ENCODE results near the gene NSF.
"Not testable (repeated sequence)": the region's sequence is repeated elsewhere in the genome, so short reads cannot be mapped to it uniquely, and the experiment has no call there.

The NSF gene

DNA sequence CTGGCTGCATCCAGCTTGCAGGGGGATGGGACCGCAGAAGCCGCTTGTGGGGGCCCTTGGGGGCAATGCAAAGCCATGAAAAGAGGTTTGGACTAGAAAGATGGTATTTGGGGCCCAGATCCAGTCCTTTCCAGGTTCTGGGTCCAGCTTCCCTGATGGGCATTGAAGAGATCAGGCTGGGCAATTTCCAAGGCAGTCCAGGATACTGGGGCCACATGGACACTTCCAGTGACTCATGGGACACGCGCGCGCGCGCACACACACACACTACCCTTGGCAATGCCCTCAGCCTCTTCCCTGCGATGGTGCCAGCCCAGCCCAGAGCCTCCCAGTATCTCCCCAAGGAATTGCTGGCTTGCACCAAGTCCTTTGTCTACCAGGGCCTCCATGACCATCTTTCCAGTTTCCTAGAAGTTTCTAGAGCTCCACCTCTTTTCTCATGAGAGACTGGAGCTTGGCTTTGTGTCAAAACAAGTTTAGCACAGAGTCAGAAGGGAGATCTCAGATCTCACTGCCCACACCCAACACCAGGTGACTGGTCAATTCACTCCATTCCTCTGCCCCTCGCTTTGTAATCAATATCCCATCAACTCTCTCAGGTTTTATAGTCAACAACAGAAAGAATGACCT is 183.8 kb downstream of the NSF start:
- DNase-seq (ENCODE audit: low spot score) = no peak

DNA sequence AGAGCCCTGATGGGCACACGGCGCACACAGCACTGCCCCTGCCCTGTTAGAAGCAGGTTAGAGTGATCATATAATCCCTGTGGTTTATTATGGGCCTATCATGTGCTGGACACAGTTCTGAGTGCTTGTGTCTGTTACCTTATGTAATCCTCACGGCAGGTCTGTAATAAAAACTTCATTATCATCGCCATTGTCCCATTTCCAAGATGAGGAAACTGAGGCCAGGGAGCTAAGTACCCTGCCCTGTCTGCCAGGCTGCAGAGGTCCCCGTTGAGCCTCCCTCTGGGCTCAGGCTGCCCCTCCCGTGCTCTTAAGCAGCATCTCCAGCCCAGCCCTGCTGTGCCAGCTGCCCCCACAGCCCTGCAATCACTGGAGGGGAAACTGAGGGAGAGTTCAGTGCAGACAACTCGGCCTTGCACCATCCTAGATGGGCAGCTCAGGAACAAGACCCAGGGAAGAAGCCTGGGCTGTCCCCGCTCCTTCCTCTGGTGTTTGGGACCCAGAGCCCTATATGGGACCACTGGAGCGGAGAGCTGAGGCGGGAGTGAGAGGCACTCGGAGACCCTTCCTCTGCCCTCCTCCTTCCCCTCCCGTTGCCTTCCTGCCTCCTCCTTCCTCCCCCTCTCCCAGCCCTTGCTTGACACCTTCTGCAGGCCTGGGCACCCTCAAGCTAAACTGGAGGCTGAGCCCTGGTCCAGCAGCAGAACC is 186.0 kb downstream of the NSF start:
- DNase-seq (ENCODE audit: low spot score) = no peak

DNA sequence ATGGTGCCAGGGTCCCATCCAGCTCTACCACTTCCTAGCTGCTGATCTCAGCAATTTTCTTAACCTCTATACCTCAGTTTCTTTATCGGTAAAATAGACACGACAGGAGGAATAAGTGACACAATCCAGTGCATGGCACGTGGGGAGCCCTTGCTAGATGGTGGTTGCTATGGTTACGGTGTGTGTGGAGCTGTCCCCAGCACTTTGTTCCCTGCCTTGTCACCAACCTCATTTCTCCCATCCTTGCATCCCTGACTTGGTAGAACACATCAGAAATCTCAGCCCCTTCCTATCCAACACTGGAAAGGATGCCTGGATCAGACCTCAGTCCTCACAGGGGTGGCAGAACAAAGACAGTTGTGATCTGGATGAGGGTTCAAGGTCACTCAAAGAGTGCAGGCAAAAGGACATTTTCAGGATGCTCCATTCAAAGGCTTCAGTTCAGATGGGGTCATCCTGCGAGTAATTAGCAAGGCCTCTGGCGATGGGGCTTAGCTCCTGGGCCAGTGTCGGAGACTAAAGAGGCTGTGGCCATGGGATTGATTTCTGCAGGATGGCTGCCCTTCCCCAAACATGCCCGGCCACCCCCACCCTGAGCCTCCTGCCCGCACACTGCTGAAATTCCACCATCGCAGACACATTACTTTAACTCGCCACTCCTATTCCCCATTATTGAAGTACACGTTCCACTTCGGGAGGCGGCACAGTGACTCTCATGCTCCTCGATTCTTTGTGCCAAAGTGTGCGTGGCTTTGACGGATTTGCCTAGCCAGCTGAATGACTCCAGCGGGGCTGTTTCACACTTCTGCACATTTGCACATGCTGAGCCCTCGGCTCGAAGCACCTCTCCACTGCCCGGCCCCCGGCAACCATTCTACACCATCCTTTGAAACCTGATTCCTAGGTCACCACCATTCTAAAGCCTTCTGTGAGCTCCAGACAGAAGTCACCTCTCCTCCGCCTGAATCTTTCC is 187.8 kb downstream of the NSF start:
- no peak for DNase-seq (ENCODE audit: low spot score)

DNA sequence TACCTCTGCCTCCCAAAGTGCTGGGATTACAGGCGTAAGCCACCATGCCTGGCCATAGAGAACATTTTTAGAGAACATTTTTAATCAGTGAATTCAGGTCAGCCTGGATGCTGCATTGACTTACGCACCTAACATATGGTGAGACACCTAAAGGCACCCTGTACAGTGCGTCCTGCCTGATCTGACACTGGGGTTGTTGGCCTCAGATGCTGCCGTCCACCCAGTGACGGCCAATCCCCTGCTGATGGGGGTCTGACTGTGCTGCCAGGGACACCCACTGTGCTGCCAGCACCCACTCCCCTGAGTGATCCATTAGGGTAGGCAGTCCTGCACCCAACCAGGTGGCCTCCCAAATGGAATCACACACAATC is 189.5 kb downstream of the NSF start:
- DNase-seq (ENCODE audit: low spot score) = no peak

DNA sequence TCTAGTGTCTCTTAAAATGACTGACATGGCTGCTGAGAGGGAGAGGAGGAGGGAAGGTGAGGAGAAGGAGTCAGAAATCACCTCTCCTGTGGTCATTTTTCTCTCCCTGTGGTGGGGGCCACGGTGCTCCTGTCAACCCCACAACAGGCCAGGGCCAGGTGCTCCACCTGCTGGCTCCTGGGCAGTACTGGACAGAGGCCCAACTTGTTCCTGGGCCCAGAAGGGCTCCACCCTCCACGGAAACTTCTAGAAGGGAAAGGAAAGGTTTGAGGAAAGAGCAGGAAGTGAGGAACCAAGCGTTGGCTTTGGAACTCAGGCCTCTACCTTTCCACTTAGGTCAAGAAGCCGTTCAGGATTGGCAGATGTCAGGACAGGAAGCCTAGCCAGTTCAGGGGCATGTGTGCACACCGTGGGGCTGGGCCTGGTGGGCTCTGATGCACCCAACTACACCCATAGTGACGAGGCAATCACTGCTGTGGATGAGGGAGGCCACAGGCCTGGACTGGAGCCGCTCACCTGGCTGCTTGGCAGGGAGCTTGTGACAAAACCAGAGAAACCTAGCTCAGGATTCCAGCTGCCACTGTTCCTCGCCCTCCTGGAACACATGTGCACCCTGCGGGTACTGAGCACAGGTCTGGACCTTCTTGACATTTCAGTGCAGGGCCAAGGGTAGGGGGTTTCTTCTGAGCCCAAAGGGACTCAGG is 191.9 kb downstream of the NSF start:
- DNase-seq (ENCODE audit: low spot score) = peak; percentile 28

DNA sequence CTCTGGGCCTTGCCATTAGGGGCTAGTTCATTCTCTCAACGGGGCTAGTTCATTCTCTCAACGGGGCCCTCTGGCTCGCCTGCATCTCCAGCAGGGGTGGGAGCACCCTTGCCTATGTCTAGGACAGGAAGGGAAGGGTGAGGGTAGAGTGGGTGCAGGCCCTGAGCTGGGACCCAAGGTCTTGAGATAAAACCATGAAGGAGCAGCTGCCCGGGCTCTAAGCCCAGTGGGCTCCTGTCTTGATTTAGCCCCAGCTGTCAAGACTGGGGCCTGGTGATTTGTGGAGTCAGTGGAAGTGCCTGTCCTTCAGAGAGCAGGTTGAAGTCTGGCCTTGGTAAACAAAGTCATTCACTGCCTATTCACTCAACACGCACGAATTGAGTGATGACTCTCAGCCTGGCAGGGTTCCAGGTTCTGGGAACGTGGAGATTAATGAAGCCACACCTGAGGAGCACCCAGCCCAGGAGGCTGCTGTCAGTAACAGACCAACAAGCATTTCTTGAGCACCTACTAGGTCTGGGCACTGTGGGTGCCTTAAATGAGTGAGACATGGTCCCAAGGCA is 192.6 kb downstream of the NSF start:
- DNase-seq (ENCODE audit: low spot score) = no peak

DNA sequence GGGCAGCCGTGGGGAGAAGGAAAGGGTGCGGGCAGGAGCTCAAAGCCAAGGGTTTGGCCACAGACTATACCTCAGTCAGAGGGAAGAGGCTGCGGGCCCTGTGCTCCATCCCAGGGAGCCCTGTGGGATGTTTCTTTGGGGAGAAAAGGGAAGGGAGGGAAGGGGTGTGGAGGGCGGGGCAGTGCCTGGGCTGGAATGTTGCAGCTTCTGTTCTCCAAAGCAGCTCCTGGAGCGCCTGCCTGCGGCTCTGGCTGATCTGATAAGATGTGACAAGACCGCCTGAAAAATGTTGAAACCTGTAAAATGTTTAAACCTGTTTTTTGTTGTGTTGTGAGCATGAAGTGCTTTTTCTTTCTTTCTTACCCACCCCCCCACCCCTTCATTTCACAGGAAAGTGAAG is 195.2 kb downstream of the NSF start:
- DNase-seq (ENCODE audit: low spot score) = no peak

DNA sequence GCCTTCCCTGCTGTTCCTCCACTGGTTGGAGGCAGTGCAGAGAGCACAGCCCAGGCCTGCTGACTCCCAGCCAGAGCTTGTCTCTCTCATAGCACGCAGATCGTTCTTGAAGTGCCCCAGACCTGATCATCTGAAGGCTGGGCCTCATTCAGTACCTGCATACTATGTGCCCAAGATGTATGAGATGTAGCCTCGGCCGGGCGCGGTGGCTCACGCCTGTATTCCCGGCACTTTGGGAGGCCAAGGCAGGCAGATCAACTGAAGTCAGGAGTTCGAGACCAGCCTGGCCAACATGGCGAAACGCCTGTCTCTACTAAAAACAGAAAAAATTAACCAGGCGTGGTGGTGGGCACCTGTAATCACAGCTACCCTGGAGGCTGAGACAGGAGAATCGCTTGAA is 197.0 kb downstream of the NSF start:
- DNase-seq (ENCODE audit: low spot score) = no peak

DNA sequence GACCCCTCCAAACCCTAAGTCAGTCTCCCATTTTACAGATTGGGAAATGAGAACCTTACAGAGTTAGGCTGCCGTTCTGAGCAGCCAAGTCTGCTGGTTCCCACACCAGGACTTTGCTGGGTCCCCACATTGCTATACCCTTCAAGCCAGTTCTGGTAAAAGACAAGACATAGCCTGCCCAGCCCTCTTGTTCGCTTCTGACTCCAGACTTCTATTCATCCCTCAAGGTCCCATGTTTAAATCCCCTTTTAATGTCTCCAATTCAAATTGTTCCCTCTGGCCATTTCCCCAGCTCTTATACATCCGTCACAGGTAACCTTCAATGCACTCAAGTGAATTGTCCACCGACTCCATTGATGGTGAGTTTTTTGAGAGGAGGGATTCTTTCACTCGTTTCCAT is 197.8 kb downstream of the NSF start:
- DNase-seq (ENCODE audit: low spot score) = no peak

DNA sequence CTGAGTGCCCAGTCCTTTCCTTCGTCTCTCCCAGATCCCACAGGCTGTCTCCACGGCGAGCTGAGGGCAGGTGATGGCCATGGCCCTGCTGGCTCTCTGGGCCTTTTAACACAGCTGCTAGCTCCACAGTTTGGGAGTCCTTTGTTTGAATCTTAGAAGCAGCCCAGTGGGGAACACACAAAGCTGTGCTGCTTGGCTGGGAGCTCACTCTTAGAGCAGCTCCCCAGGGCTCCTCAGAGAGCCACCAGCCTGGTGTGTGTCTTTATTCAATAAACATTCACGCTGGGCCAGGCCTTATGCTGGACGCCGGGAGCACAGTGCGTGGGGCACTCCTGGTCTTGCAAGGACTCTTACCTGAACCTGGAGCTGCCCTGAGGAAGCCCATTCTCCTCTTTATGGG is 198.3 kb downstream of the NSF start:
- no peak for DNase-seq (ENCODE audit: low spot score)

DNA sequence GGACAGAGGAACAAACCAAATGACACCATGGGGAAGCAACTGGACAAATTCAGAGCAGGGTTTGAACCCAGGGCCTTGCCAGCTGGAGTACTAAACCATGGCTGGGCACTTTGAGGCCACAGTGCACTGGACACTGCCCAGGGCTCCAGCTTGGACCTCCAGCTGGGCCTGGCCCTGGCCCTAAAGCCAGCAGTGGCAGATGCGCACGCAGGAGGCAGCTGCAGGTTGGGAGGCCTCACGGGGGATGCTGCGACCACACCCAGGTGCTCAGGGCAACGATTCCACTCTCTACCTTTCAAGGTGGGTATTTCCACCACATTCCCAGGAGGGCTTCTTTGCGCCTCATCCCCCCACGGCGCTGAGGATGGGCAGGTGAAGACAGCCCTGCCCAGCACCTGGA is 199.1 kb downstream of the NSF start:
- no peak for DNase-seq (ENCODE audit: low spot score)

DNA sequence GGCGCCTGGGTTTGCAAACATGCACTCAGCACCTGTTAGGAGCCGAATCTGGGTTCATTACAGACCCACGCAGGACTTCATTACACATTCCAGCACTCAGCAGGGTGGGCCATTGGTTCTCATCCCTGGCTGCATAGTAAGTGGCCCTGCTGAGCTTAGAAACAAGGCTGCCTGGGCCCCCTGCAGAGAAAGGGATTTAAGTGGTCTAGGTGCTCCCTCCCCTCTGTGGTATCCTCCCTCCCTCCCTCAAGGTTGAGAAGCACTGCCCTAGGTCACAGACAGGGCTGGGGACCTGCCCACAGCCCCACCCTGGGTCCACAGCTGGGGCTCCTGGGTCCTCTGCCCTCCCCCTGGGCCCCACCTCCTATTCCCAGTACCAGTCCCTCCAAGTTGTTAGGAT is 199.7 kb downstream of the NSF start:
- no peak for DNase-seq (ENCODE audit: low spot score)

DNA sequence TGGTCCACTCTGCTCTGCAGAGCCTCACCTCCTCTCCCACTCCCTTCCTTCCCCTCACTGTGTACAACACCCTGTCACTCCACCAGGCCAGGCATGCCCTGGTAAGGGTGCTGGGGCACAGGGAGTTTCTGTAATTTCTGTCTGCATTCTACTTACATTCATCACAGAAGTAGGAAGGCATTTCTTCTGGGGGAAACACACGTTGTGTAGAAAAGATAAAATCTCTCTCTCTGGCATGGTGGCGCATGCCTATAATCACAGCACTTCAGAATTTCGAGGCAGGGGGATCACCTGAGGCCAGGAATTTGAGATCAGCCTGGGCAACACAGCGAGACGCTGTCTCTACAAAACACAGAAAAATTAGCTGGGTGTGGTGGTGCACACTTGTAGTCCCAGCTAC is 201.1 kb downstream of the NSF start:
- no peak for DNase-seq (ENCODE audit: low spot score)

DNA sequence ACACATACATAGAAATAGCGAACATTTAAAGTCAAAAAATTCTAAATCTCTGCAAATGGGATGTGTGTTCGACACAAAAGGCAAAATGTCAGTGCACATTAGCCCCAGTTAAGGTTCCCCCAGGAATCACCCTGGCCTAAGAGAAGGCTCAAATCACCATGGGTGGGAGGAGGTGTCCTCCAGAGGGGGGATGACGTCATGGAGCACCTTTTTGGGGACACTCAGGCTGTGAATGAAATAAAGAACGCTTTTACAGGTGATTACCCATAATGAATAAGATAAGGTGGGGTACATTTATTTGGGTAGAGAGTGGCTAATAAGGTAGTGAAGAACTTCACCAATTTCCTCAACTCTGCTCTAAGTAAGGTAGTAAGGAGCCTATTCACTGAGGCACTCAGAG is 201.6 kb downstream of the NSF start:
- DNase-seq (ENCODE audit: low spot score) = no peak

DNA sequence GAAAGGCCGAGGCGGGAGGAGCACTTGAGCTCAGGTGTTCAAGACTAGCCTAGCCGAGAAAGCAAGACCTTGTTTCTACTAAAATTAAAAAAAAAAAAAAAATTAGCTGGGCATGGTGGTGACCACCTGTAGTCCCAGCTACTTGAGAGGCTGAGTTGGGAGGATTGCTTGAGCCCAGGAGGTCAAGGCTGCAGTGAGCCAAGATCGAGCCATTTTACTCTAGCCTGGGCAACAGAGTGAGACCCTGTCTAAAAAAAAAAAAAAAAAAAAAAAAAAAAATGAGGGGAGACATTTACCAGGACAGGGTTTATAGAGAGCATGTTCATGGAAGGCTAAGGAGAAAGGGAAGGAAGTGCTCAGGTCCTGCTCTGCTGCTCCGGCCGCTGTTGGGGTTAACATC is 202.6 kb downstream of the NSF start:
- DNase-seq (ENCODE audit: low spot score) = not testable (repeated sequence)

DNA sequence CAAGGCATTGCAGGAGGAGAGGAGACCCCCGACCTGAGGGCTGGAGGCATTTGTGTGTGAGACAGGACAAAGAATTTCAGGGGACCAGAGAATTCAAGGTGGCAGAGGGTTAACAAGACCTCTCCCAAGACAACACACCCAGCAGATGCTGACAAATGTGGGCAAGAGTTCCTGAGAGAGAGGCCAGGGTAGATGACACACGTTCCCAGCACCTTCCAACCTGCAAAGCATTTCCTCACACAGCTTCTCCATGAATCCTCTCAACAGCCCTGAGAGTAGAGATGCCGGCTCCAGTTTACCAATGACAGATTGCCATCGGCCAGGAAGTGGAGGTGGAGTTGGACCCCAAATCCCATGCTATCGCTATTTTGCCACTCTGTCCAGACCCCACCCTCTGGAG is 203.1 kb downstream of the NSF start:
- DNase-seq (ENCODE audit: low spot score) = no peak

DNA sequence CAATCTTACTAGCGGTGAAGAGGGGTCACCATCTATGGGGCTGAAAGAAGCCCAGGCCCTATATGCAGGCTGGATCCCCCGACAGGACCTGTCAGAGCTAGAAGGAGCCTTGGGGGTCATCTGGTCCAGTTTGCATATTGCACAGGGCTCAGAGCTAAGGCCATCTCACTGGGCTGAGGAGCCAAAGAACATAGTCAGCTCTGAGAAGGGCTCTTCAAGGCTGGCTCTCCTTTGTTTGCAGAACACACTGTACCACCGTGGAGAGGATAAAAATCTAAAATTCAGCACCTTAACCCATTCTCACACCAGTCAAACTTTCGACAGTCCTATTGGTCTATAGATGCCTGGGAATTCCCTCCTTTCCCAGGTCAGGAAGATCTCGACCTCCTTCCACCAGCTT is 203.8 kb downstream of the NSF start:
- DNase-seq (ENCODE audit: low spot score) = no peak

DNA sequence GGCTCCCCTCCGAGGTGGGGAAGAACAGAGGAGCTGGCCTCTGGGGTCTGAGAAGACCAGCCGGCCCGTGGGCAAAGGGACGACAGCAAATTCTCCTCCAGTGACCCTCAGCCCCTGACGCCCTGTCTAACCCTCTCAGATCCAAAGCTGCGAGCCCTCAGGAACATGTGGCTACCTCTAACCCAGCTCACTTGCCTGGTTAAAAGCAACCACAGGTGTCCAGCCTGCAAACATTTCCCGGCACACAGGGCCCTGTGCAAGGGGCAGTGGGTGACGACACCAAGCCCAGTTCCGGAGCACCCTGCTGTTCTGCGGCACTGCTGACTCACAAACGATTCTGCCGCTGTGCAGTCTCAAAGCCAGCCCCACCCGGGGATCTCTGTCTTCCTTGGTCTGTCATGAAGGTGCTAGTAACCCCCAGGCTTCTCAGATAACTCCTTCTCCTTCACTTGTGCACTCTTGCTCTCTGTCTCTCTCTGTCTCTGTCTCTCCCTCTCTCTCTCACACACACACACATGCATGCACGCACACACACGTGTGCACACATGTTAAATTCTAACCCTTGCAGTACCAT is 205.0 kb downstream of the NSF start:
- no peak for DNase-seq (ENCODE audit: low spot score)

DNA sequence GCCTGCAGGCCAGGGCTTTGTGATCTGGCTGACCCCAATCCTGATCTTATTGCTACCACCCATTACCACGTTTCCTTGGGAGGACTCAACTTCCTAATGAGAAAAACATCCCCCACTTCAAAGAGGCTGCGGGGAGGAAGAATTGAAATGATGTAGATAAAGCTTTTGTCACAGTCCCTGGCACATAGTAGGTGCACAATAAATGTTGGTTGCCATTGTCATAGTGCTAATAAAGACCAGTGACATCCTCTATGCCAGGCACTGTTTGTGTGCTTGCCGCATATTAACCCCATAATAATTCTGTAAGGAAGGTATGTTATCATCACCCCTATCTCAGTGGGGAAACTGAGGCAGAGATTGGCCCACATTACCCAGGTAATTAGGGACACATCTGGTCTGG is 205.6 kb downstream of the NSF start:
- no peak for DNase-seq (ENCODE audit: low spot score)

DNA sequence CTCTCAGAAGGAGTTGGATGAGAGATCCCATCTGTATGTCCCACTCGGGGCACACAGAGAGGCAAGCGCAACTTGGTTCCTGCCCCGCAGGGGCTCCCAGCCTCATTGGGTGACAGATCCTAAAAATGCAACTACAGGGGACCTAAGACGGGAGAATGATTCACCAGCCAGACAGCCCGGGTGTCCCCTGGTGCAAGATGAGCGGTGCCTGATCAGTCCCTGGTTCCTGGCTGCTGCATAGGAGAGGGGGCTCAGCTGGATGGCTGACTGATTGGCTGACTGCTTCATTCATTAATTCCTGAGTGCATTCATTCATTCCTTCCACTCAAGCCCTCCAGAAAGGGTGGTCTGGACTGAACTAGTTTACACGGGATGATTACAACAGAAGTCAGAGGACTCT is 206.1 kb downstream of the NSF start:
- no peak for DNase-seq (ENCODE audit: low spot score)

DNA sequence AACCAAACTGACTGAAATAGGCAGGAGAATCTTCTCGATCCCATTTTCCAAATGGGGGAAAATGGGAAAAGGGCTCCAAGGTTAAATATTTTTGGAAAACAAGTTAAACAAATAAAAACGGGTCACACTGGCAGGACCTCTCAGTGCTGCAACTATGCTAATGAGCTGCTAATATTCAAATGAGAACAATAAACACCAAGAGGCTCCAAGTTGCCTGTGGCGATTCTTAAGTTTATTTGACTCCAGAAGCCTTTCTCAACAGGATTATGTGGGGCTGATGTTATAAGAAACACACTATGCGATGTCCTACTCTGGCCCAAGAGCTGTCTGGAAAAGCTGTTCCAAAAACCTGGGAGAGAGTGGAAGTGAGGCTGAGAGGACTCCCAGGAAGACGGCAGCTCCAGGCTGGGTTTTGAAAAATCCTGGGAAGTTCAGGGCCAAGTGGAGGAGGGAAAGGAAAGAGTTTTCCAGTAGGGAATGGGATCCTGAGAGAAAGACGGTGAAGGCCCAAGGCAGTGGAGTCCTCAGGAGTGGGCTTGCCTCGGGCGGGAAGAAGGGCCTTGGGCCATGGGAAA is 206.6 kb downstream of the NSF start:
- DNase-seq (ENCODE audit: low spot score) = no peak

All from COLO829 (cell line).